Immature natural killer cell (primary cell): ENCODE results near the gene TMEM145. TPM values are rescaled to one million over a fixed set of nuclear protein-coding genes. Genes with fewer than 3 reads are reported as not detected.

ENCODE experiments used
- DNase-seq, 3 donors: peaks; one replicate each; pipeline ENCODE4 v3.0.0; 2022; ENCODE audit warnings: mixed read lengths in 1 of 3
- H3K27ac Mint-ChIP-seq, 6 donors: one replicate each; pipeline ENCODE4 v1.8.0; 2020; ENCODE audit warnings: mixed read lengths in 6 of 6, mild to moderate bottlenecking in 5 of 6, inconsistent platforms in 4 of 6, moderate library complexity in 3 of 6
- H3K27me3 Mint-ChIP-seq, 3 donors: one replicate each; pipeline ENCODE4 v1.8.0; 2020 to 2021; ENCODE audit warnings: low read depth in 3 of 3, mild to moderate bottlenecking in 3 of 3, mixed read lengths in 3 of 3, moderate library complexity in 3 of 3, inconsistent platforms in 1 of 3
- H3K36me3 Mint-ChIP-seq, 3 donors: one replicate each; pipeline ENCODE4 v1.8.0; 2020; ENCODE audit warnings: mixed read lengths in 3 of 3, inconsistent platforms in 2 of 3, mild to moderate bottlenecking in 2 of 3
- H3K4me1 Mint-ChIP-seq, 2 donors: one replicate each; pipeline ENCODE4 v1.8.0; 2020; ENCODE audit warnings: inconsistent platforms in 2 of 2, mild to moderate bottlenecking in 2 of 2, mixed read lengths in 2 of 2, moderate library complexity in 1 of 2
- H3K4me3 Mint-ChIP-seq, 5 donors: one replicate each; pipeline ENCODE4 v1.8.0; 2020; ENCODE audit warnings: mild to moderate bottlenecking in 5 of 5, mixed read lengths in 5 of 5, inconsistent platforms in 3 of 5, moderate library complexity in 3 of 5
- H3K9me3 Mint-ChIP-seq, 6 donors: one replicate each; pipeline ENCODE4 v1.8.0; 2020; ENCODE audit warnings: mild to moderate bottlenecking in 6 of 6, mixed read lengths in 6 of 6, inconsistent platforms in 4 of 6, moderate library complexity in 3 of 6
- polyA plus RNA-seq, 3 donors: library from polyadenylated mRNA; unstranded; fragments of 300-500 nt; fragmentation: Illumina TruSeq; gene quantifications; one replicate each; pipeline ENCODE4 v1.2.3, GENCODE V29; 2021

The TMEM145 gene
- polyA plus RNA-seq, 3 donors from 2014 or later, result not detected

GRCh38 chr19:42349378-42350107 lies 36.4 kb downstream of the TMEM145 start:
- DNase-seq, result no peak
- H3K4me3 Mint-ChIP-seq, result no peak overlapping the region
- H3K4me1 Mint-ChIP-seq, result no peaks in the 10 kb centered on the region
- H3K9me3 Mint-ChIP-seq, result no peaks in the 10 kb centered on the region
- H3K27ac Mint-ChIP-seq, result peak overlapping the region in 1 of 6 donors; percentile 7
- H3K27me3 Mint-ChIP-seq, result peaks cover 0 to 1% (median 0%) of the 10 kb centered on the region in 3 donors
- H3K36me3 Mint-ChIP-seq, result peaks cover 9 to 19% (median 17%) of the 10 kb centered on the region in 3 donors

- Mint-ChIP-seq H3K27me3 (peaks cover 0 to 1% (median 0%) of the 10 kb centered on the region in 3 donors), H3K4me3 (no peak overlapping the region), H3K27ac (no peak overlapping the region), H3K9me3 (no peaks in the 10 kb centered on the region), H3K4me1 (peaks cover 0 to 1% of the 10 kb centered on the region in 2 donors), H3K36me3 (peaks cover 5 to 16% (median 13%) of the 10 kb centered on the region in 3 donors)
- DNase-seq, result no peak
These were observed 37.3 kb downstream of the TMEM145 start for GRCh38 chr19:42350417-42350816.

DNA sequence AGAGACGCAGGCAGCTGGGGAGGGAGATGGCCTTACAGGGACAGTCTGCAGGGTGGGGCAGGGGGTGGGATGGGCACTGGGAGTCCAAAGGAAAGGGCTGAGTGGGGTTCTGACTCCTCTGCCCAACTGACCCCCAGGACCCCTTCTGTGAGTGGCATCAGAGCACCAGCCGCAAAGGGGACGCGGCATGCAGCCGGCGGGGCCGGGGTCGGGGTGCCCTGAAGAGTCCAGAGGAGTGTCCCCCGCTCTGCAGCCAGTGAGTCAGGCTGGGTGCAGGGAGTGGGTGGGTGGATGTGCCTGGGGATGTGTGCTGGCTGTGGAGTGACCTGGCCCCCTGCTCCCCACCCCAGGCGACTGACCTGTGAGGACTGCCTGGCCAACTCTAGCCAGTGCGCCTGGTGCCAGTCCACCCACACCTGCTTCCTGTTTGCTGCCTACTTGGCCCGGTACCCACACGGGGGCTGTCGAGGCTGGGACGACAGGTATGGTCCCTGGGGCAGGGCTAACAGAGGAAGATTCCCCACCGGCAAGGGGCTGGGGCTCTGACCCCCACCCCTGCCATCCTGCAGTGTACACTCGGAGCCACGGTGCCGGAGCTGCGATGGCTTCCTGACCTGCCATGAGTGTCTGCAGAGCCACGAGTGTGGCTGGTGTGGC lies 38.1 kb downstream of the TMEM145 start:
- Mint-ChIP-seq H3K9me3 (no peaks in the 10 kb centered on the region), H3K36me3 (peaks cover 4 to 15% (median 12%) of the 10 kb centered on the region in 3 donors), H3K4me1 (peaks cover 0 to 1% of the 10 kb centered on the region in 2 donors), H3K27me3 (peaks cover 0 to 1% (median 0%) of the 10 kb centered on the region in 3 donors), H3K4me3 (no peak overlapping the region), H3K27ac (no peak overlapping the region)
- DNase-seq, result no peak

DNA sequence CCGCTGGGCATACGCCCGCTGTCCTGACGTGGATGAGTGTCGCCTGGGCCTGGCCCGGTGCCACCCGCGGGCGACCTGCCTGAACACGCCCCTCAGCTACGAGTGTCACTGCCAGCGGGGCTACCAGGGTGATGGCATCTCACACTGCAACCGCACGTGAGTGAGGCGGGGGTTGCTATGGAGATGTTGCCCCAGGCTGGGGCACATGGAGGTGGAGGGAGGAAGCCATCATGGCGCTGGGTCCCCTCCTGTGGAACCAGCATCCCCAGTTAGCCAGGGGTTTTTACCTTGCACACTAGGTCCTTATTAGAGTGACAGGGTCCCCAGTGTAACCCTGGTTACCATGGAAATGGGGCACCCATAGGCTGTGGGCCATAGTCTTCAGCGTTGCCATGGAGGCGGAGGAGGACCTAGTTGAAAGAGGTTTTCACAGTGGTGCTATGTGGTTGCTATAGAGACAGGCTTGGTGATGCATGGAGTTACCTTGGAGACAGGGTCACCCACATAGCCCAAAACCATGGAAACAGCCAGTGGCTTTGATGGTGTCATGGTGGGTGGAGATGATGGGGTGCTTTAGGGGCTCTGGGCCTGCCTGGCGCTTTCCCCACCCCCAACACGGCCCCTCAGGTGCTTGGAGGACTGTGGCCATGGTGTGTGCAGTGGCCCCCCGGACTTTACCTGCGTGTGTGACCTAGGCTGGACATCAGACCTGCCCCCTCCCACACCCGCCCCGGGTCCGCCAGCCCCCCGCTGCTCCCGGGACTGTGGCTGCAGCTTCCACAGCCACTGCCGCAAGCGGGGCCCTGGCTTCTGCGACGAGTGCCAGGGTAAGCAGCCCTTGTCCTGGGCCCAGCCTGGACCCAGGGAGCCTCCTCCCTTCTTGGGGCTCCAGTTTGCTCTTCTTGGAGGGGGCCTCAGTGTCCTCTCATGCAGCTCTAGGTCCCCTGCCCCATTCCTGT lies 39.5 kb downstream of the TMEM145 start:
- peaks cover 0 to 1% of the 10 kb centered on the region in 2 donors for H3K4me1 Mint-ChIP-seq
- H3K27me3 Mint-ChIP-seq, result peaks cover 0 to 1% (median 0%) of the 10 kb centered on the region in 3 donors
- no peak overlapping the region for H3K27ac Mint-ChIP-seq
- no peak for DNase-seq
- H3K4me3 Mint-ChIP-seq, result no peak overlapping the region
- H3K9me3 Mint-ChIP-seq, result no peaks in the 10 kb centered on the region
- H3K36me3 Mint-ChIP-seq, result peaks cover 4 to 11% (median 8%) of the 10 kb centered on the region in 3 donors

DNA sequence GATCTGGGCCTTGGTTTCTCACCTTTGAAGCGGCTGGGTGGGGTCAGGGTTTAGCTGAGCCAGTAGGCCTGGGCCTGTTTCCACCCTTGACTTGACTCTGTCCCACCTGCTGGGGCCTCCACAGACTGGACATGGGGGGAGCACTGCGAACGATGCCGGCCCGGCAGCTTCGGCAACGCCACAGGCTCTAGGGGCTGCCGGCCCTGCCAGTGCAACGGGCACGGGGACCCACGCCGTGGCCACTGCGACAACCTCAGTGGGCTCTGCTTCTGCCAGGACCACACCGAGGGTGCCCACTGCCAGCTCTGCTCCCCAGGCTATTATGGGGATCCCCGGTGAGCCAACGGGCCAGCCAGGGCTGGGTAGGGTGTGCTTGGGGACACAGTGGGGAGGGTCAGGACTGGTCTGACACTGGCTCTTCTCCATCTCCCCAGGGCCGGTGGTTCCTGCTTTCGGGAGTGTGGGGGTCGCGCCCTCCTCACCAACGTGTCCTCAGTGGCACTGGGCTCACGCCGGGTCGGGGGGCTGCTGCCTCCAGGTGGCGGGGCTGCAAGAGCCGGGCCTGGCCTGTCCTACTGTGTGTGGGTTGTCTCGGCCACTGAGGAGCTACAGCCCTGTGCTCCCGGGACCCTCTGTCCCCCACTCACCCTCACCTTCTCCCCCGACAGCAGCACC lies 40.4 kb downstream of the TMEM145 start:
- no peak for DNase-seq
- H3K4me3 Mint-ChIP-seq, result peak overlapping the region in 1 of 5 donors; percentile 18
- H3K27me3 Mint-ChIP-seq, result peaks cover 0 to 1% (median 0%) of the 10 kb centered on the region in 3 donors
- H3K9me3 Mint-ChIP-seq, result no peaks in the 10 kb centered on the region
- peaks cover 0 to 1% of the 10 kb centered on the region in 2 donors for H3K4me1 Mint-ChIP-seq
- H3K36me3 Mint-ChIP-seq, result peaks cover 4 to 11% (median 10%) of the 10 kb centered on the region in 3 donors
- H3K27ac Mint-ChIP-seq, result no peak overlapping the region

GRCh38 chr19:42355896-42356295 lies 42.8 kb downstream of the TMEM145 start:
- Mint-ChIP-seq H3K27ac (no peak overlapping the region), H3K4me1 (peaks cover 0 to 1% of the 10 kb centered on the region in 2 donors), H3K9me3 (no peaks in the 10 kb centered on the region), H3K4me3 (no peak overlapping the region), H3K27me3 (peaks cover 0 to 1% (median 0%) of the 10 kb centered on the region in 3 donors), H3K36me3 (peaks cover 4 to 15% (median 15%) of the 10 kb centered on the region in 3 donors)
- DNase-seq, result no peak

DNA sequence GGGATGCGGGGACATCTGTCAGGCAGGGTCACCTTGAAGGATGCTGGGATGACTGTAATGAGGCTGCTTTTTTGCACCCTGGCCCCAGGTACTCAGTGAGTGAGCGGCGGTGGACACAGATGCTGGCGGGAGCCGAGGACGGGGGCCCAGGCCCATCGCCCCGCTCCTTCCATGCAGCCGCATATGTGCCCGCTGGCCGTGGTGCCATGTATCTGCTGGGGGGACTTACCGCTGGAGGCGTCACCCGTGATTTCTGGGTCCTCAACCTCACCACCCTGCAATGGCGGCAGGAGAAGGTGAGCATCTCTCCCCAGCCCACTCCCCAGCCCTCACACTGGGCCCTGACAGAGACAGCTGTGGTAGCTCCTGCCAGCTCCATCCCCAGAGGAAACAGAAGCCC lies 43.6 kb downstream of the TMEM145 start:
- DNase-seq, result no peak
- Mint-ChIP-seq H3K4me3 (no peak overlapping the region), H3K9me3 (no peaks in the 10 kb centered on the region), H3K36me3 (peaks cover 4 to 15% (median 14%) of the 10 kb centered on the region in 3 donors), H3K27me3 (peaks cover 0 to 1% (median 0%) of the 10 kb centered on the region in 3 donors), H3K4me1 (peaks cover 0 to 1% of the 10 kb centered on the region in 2 donors), H3K27ac (no peak overlapping the region)

- no peak for DNase-seq
- Mint-ChIP-seq H3K9me3 (no peaks in the 10 kb centered on the region), H3K4me1 (peaks cover 0 to 1% of the 10 kb centered on the region in 2 donors), H3K4me3 (no peak overlapping the region), H3K36me3 (peaks cover 0 to 12% (median 9%) of the 10 kb centered on the region in 3 donors), H3K27me3 (peaks cover 0 to 1% (median 0%) of the 10 kb centered on the region in 3 donors), H3K27ac (no peak overlapping the region)
These were observed 44.2 kb downstream of the TMEM145 start for GRCh38 chr19:42357290-42357689.

DNA sequence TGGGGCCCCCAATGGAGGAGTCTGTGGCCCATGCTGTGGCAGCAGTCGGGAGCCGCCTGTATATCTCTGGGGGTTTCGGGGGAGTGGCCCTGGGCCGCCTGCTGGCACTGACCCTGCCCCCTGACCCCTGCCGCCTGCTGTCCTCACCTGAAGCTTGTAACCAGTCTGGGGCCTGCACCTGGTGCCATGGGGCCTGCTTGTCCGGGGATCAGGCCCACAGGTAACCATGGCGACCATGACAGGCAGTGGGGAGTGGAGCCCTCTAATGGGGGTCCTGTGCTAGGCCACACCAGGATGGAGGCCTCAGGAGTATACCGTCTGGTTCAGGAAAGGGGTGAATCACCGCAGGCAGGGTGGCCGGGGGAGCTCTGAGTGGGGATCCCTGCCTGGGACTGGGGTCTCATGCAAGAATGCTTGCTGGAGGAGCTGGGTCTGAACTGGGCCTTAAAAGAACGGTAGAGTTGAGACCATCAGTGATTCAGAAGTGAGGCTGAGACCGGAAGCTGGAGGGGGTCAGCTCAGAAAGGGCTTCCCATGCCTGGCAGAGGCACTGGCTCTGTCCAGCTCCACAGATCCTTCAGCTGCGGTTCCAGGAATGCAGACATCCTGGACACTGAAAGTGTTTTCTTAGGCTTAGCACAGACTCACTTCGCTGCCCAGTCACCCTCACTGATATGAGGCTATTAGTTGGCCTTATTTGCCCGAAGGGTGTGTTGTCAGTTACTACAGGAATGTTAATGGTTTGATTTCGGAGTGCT lies 47.9 kb downstream of the TMEM145 start:
- H3K36me3 Mint-ChIP-seq, result peaks cover 0 to 23% (median 19%) of the 10 kb centered on the region in 3 donors
- H3K4me1 Mint-ChIP-seq, result no peaks in the 10 kb centered on the region
- no peak overlapping the region for H3K4me3 Mint-ChIP-seq
- no peaks in the 10 kb centered on the region for H3K27me3 Mint-ChIP-seq
- no peak for DNase-seq
- H3K9me3 Mint-ChIP-seq, result no peaks in the 10 kb centered on the region
- H3K27ac Mint-ChIP-seq, result no peak overlapping the region

DNA sequence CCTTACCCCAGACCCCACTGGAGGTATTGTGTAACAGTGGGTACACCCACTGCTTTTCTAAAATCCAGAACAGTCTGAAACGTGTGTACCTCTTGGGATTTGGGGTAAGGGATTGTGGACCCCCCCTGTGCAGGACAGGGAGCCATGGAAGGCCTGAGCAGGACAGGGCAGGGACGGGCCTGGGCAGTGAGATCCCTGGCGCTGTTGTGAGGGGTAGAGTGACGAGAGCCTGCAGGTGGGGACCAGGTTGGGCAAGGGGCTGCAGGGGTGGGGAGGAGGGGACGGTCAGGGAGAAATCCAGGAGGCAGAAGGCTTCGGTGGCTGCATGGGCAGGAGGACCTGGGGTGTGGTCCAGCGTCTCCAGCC lies 48.4 kb downstream of the TMEM145 start:
- Mint-ChIP-seq H3K27ac (no peak overlapping the region), H3K36me3 (peaks cover 0 to 23% (median 19%) of the 10 kb centered on the region in 3 donors), H3K27me3 (no peaks in the 10 kb centered on the region), H3K4me3 (no peak overlapping the region), H3K9me3 (no peaks in the 10 kb centered on the region), H3K4me1 (no peaks in the 10 kb centered on the region)
- no peak for DNase-seq

DNA sequence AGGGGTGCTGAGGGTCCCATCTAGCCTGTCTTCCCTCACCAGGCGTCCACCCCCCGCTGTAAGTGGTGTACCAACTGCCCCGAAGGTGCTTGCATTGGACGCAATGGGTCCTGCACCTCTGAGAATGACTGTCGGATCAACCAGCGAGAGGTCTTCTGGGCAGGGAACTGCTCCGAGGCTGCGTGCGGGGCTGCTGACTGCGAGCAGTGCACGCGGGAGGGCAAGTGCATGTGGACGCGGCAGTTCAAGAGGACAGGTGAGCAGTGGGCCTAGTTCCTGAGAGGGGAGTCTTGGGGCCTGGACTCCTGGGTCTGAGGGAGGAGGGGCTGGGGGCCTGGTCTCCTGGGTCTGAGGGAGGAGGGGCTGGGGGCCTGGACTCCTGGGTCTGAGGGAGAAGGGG lies 49.2 kb downstream of the TMEM145 start:
- H3K27ac Mint-ChIP-seq, result no peak overlapping the region
- peaks cover 0 to 23% (median 19%) of the 10 kb centered on the region in 3 donors for H3K36me3 Mint-ChIP-seq
- H3K4me3 Mint-ChIP-seq, result no peak overlapping the region
- DNase-seq, result no peak
- no peaks in the 10 kb centered on the region for H3K9me3 Mint-ChIP-seq
- no peaks in the 10 kb centered on the region for H3K4me1 Mint-ChIP-seq
- no peaks in the 10 kb centered on the region for H3K27me3 Mint-ChIP-seq

GRCh38 chr19:42362891-42363440 lies 49.9 kb downstream of the TMEM145 start:
- Mint-ChIP-seq H3K36me3 (peaks cover 0 to 27% (median 16%) of the 10 kb centered on the region in 3 donors), H3K4me1 (no peaks in the 10 kb centered on the region), H3K27ac (peak overlapping the region in 1 of 6 donors; percentile 44), H3K27me3 (no peaks in the 10 kb centered on the region), H3K9me3 (no peaks in the 10 kb centered on the region), H3K4me3 (no peak overlapping the region)
- DNase-seq, result no peak
